HepG2 (cell line): ENCODE results near the gene SYVN1. TPM values are rescaled to one million over a fixed set of nuclear protein-coding genes. Genes with fewer than 3 reads are reported as not detected.

ENCODE experiments used
- CHD2 ChIP-seq: IDR thresholded peaks from 2 replicates; pipeline ENCODE4 v1.6.1; 2011; ENCODE audit warnings: low read depth, low read length, improper control_type of control experiment
- HNRNPK ChIP-seq: fragments of 200-400 bp; formaldehyde crosslinking; IDR thresholded peaks from 2 replicates; pipeline ENCODE4 v1.6.1; 2018; ENCODE audit warnings: low read length, low read depth, moderate library complexity, mild to moderate bottlenecking; ENCODE audit not compliant: poor library complexity, severe bottlenecking
- JUN ChIP-seq: sonication (generic); formaldehyde crosslinking; IDR thresholded peaks from 2 replicates; pipeline ENCODE4 v1.4.0; 2020; ENCODE audit warnings: mild to moderate bottlenecking, missing genetic modification reagents
- LCORL ChIP-seq, 2 experiments: fragments of 450-650 bp in 1 of 2; sonication (generic) in 1 of 2; formaldehyde crosslinking in 1 of 2; IDR thresholded peaks; 2 replicates each; pipeline versions ENCODE4 v1.5.0 to v1.6.1; 2017 to 2020; ENCODE audit warnings: antibody characterized with exemption in 1 of 2, missing genetic modification reagents in 1 of 2
- MLLT10 ChIP-seq: sonication (generic); formaldehyde crosslinking; IDR thresholded peaks from 2 replicates; pipeline ENCODE4 v1.4.0; 2020; ENCODE audit warnings: missing genetic modification reagents
- MTF1 ChIP-seq: sonication (generic); formaldehyde crosslinking; IDR thresholded peaks from 2 replicates; pipeline ENCODE4 v1.5.0; 2020; ENCODE audit warnings: missing genetic modification reagents
- MTF2 ChIP-seq: sonication (generic); formaldehyde crosslinking; IDR thresholded peaks from 2 replicates; pipeline ENCODE4 v1.5.0; 2020; ENCODE audit warnings: missing genetic modification reagents, borderline replicate concordance
- NR2C2 ChIP-seq: sonication (generic); formaldehyde crosslinking; IDR thresholded peaks from 2 replicates; pipeline ENCODE4 v1.4.0; 2020; ENCODE audit warnings: missing genetic modification reagents, mild to moderate bottlenecking, moderate library complexity, borderline replicate concordance
- RNF2 ChIP-seq: fragments of 450-650 bp; conservative IDR thresholded peaks from 2 replicates; pipeline ENCODE4 v1.6.1; 2016; ENCODE audit warnings: low read depth
- SAP130 ChIP-seq: IDR thresholded peaks from 2 replicates; pipeline ENCODE4 v1.6.1; 2016; ENCODE audit warnings: low read depth
- SMAD9 ChIP-seq: sonication (generic); formaldehyde crosslinking; IDR thresholded peaks from 2 replicates; pipeline ENCODE4 v1.5.1; 2020; ENCODE audit warnings: mild to moderate bottlenecking, missing genetic modification reagents
- SRF ChIP-seq: IDR thresholded peaks from 2 replicates; pipeline ENCODE4 v1.6.1; 2011; ENCODE audit warnings: mild to moderate bottlenecking, low read depth, low read length, moderate library complexity
- TOPORS ChIP-seq: sonication (generic); formaldehyde crosslinking; IDR thresholded peaks from 2 replicates; pipeline ENCODE4 v1.8.0; 2023; ENCODE audit warnings: mild to moderate bottlenecking, missing genetic modification reagents
- ZFP36 ChIP-seq: fragments of 150-350 bp; IDR thresholded peaks from 2 replicates; pipeline ENCODE4 v1.6.1; 2018; ENCODE audit warnings: borderline replicate concordance, low read length, low read depth; ENCODE audit not compliant: partially characterized antibody
- ZNF10 ChIP-seq: sonication (generic); formaldehyde crosslinking; IDR thresholded peaks from 2 replicates; pipeline ENCODE4 v1.4.0; 2020; ENCODE audit warnings: mild to moderate bottlenecking, low read depth, missing genetic modification reagents, borderline replicate concordance
- ZNF589 ChIP-seq: sonication (generic); formaldehyde crosslinking; conservative IDR thresholded peaks from 2 replicates; pipeline ENCODE4 v1.8.0; 2022; ENCODE audit warnings: mild to moderate bottlenecking, moderate library complexity, missing genetic modification reagents
- ZNF850 ChIP-seq: sonication (generic); formaldehyde crosslinking; conservative IDR thresholded peaks from 2 replicates; pipeline ENCODE4 v1.9.0; 2021; ENCODE audit warnings: mild to moderate bottlenecking, missing genetic modification reagents
- polyA plus RNA-seq, 8 experiments: library from polyadenylated mRNA; depleted of rRNA in 3 of 8; stranded (reverse) in 7 of 8; unstranded in 1 of 8; fragments of >200 nt; fragmentation: Illumina TruSeq in 4 of 8; extraction: Trizol in 4 of 8; gene quantifications; 2 replicates each; pipeline versions ENCODE4 v1.2.1 to v1.2.3, GENCODE V29; 2011 to 2016; ENCODE audit warnings: low read depth in 4 of 8, missing spikeins in 1 of 8, mixed read lengths in 1 of 8; ENCODE audit not compliant: insufficient read depth in 1 of 8
- total RNA-seq, 5 experiments: library from RNA; depleted of rRNA; stranded (reverse); fragments of >200 nt; fragmentation: Illumina TruSeq; extraction: Trizol; gene quantifications; 2 replicates each; pipeline ENCODE4 v1.2.3, GENCODE V29; 2016; ENCODE audit warnings: low read depth in 1 of 5
- TF ChIP-seq, protein P1 (sequence below): sonication (generic); formaldehyde crosslinking; IDR thresholded peaks from 2 replicates; pipeline ENCODE4 v1.5.1; 2020; ENCODE audit warnings: mild to moderate bottlenecking, moderate library complexity, missing genetic modification reagents
- TF ChIP-seq, protein P2 (sequence below): sonication (generic); formaldehyde crosslinking; IDR thresholded peaks from 2 replicates; pipeline ENCODE4 v1.5.1; 2020; ENCODE audit warnings: missing genetic modification reagents, mild to moderate bottlenecking, borderline replicate concordance
- TF ChIP-seq, protein P3 (sequence below): sonication (generic); formaldehyde crosslinking; IDR thresholded peaks from 2 replicates; pipeline ENCODE4 v1.4.0; 2020; ENCODE audit warnings: mild to moderate bottlenecking, missing genetic modification reagents
- TF ChIP-seq, protein P4 (sequence below): sonication (generic); formaldehyde crosslinking; IDR thresholded peaks from 2 replicates; pipeline ENCODE4 v1.8.1; 2022; ENCODE audit warnings: low read depth, mild to moderate bottlenecking, missing genetic modification reagents

The SYVN1 gene
- total and polyA plus RNA-seq, 2 of the 13 experiments (the other 11 are each of a cell fraction or from before 2014, with no cell fraction given) = 10.3 to 22.5 TPM

DNA sequence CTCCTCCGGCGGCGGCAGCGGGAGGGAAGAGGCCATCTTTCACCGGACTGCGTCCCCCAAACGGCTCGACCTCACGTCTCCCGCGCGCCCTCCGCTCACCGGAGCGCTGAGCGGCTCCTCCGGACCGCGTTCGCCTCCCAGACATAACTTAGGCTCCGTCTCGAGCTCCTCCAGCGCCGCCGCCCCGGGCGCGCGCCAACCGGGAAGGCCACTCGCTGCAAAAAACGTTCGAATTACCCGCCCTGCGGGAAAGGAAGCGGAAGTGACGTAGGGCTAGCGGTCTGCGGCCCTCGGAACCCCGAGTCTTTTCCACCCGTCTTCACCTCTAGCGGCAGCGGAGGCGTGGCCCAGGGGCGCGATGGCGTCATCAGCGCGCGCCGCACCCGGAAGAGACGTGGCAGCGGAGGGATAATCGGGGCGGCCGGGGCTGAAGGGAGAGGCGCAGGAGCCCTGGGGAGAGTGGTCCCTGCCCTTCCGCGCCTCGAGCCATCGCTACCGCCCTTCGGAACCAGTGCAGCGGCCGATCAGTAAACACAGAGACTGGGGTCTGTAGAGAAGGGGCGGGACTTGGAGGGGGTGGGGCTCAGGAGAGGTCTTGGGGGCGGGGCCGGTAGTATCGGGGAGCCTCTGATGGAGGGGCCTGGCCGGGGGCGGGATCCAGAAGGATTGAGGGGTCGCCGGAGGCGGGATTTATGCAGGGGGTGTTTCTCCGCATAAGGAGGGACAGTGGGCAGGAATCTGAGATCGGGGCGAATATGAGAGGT lies 50.3 kb downstream of the SYVN1 start, which contains the start of the genes CDCA5 and ZFPL1 (continued):
- TF ChIP-seq, protein P1, sequence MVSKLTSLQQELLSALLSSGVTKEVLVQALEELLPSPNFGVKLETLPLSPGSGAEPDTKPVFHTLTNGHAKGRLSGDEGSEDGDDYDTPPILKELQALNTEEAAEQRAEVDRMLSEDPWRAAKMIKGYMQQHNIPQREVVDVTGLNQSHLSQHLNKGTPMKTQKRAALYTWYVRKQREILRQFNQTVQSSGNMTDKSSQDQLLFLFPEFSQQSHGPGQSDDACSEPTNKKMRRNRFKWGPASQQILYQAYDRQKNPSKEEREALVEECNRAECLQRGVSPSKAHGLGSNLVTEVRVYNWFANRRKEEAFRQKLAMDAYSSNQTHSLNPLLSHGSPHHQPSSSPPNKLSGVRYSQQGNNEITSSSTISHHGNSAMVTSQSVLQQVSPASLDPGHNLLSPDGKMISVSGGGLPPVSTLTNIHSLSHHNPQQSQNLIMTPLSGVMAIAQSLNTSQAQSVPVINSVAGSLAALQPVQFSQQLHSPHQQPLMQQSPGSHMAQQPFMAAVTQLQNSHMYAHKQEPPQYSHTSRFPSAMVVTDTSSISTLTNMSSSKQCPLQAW (CRISPR knock-in tag) = peak; percentile 86
- TF ChIP-seq ZNF10 (CRISPR knock-in tag) (no peak), SAP130 (CRISPR knock-in tag) (peak; percentile 100), SMAD9 (CRISPR knock-in tag) (peak; percentile 58; the same call in 1 of the 2 replicates), ZNF589 (peak; percentile 91), ZFP36 (no peak), SRF (peak; percentile 48; the same call in 1 of the 2 replicates), NR2C2 (CRISPR knock-in tag) (peak; percentile 96), TOPORS (CRISPR knock-in tag) (peak; percentile 76), CHD2 (peak; percentile 71), JUN (no peak), LCORL (IDR thresholded peaks at IDR 0.05) (no peak), LCORL (CRISPR knock-in tag; IDR thresholded peaks at IDR 0.05) (peak; percentile 14; the same call in 1 of the 2 replicates), HNRNPK (peak; percentile 48), MTF2 (CRISPR knock-in tag) (no peak), RNF2 (no peak), MLLT10 (CRISPR knock-in tag) (no peak), MTF1 (CRISPR knock-in tag) (no peak), ZNF850 (no peak)
- TF ChIP-seq, protein P2, sequence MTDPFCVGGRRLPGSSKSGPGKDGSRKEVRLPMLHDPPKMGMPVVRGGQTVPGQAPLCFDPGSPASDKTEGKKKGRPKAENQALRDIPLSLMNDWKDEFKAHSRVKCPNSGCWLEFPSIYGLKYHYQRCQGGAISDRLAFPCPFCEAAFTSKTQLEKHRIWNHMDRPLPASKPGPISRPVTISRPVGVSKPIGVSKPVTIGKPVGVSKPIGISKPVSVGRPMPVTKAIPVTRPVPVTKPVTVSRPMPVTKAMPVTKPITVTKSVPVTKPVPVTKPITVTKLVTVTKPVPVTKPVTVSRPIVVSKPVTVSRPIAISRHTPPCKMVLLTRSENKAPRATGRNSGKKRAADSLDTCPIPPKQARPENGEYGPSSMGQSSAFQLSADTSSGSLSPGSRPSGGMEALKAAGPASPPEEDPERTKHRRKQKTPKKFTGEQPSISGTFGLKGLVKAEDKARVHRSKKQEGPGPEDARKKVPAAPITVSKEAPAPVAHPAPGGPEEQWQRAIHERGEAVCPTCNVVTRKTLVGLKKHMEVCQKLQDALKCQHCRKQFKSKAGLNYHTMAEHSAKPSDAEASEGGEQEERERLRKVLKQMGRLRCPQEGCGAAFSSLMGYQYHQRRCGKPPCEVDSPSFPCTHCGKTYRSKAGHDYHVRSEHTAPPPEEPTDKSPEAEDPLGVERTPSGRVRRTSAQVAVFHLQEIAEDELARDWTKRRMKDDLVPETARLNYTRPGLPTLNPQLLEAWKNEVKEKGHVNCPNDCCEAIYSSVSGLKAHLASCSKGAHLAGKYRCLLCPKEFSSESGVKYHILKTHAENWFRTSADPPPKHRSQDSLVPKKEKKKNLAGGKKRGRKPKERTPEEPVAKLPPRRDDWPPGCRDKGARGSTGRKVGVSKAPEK (CRISPR knock-in tag) = no peak
- TF ChIP-seq, protein P3, sequence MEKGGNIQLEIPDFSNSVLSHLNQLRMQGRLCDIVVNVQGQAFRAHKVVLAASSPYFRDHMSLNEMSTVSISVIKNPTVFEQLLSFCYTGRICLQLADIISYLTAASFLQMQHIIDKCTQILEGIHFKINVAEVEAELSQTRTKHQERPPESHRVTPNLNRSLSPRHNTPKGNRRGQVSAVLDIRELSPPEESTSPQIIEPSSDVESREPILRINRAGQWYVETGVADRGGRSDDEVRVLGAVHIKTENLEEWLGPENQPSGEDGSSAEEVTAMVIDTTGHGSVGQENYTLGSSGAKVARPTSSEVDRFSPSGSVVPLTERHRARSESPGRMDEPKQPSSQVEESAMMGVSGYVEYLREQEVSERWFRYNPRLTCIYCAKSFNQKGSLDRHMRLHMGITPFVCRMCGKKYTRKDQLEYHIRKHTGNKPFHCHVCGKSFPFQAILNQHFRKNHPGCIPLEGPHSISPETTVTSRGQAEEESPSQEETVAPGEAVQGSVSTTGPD = no peak
- TF ChIP-seq, protein P4, sequence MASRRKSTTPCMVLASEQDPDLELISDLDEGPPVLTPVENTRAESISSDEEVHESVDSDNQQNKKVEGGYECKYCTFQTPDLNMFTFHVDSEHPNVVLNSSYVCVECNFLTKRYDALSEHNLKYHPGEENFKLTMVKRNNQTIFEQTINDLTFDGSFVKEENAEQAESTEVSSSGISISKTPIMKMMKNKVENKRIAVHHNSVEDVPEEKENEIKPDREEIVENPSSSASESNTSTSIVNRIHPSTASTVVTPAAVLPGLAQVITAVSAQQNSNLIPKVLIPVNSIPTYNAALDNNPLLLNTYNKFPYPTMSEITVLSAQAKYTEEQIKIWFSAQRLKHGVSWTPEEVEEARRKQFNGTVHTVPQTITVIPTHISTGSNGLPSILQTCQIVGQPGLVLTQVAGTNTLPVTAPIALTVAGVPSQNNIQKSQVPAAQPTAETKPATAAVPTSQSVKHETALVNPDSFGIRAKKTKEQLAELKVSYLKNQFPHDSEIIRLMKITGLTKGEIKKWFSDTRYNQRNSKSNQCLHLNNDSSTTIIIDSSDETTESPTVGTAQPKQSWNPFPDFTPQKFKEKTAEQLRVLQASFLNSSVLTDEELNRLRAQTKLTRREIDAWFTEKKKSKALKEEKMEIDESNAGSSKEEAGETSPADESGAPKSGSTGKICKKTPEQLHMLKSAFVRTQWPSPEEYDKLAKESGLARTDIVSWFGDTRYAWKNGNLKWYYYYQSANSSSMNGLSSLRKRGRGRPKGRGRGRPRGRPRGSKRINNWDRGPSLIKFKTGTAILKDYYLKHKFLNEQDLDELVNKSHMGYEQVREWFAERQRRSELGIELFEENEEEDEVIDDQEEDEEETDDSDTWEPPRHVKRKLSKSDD = peak; percentile 90
